Activated CD8-positive, alpha-beta memory T cell treated with anti-CD3 and anti-CD28 coated beads, Interleukin-2, amount 50 U/mL, for 4 hours (primary cell): ENCODE data around the gene CCR6.

Source experiments
- DNase-seq: peaks from one replicate; pipeline ENCODE4 v3.0.0-alpha.2; 2020

The CCR6 gene

DNA sequence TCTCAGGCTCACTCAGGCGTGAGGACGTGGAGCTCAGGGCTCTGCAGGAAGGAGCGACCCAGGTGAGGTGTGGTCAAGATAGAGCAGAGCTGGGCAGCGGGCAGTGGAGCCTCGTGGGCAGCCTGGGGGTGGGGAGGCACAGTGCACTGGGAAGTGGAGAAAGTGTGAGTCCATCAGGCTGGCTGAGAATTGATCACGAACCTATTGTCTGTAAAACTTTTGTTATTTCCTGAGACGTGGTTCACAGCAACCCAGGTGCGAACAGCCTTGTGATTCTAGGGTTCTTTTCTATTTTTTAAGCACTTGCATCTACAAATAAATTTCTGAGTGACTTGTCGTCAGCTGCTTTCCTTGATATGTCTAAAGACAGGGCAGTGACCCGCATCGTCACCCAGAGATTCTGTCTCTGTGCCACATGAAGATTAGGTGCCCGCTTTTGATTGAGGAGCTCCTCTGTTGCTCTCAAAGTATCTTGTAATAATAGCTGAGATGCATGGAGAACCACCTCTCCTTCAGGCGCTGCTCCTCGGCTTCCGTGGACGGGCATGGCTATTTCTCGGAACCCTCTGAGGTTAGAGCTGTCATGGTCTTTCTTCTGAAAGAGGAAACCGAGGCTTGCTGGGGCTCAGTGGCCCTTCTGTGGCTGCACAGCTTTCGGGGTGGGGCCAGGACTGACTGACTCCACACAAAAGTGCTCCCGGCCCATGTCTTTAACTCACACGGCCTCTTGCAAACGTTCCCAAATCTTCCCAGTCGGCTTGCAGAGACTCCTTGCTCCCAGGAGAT lies 662 bp upstream of the CCR6 start:
- DNase-seq: no peak

DNA sequence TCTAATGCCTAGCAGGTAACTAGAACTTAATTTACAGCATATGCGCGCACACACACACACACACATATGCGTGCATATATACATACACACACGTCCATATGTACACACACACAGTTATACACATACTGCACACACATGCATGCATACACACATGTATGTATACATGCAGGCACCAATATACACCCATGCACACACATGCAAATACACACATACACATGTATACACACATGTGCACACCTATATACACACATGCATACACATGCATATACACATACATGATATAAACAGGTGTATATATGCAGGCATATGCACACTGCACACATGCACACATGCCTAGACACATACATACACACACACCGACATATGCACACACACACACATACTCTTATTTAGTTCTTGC lies 1.9 kb downstream of the CCR6 start:
- no peak for DNase-seq

DNA sequence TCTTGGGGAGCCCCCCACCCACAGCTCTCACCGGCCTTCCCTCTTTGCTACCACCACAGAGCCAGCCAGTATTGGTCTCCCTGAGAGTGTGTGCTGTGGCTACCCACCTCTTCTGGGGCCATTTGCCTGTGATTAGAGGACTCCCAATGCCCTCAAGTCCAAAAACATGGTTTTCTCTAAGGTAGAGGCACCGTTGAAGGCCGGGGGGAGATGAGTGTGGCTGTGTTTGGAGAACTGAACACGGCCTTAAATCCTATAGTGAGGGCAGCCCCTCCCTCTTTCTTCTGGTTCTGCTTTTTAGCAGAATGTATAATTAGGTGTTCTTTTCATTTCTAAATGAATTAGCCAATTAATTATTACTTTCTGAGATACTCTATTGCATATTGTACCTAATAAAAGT lies 2.5 kb downstream of the CCR6 start:
- no peak for DNase-seq

DNA sequence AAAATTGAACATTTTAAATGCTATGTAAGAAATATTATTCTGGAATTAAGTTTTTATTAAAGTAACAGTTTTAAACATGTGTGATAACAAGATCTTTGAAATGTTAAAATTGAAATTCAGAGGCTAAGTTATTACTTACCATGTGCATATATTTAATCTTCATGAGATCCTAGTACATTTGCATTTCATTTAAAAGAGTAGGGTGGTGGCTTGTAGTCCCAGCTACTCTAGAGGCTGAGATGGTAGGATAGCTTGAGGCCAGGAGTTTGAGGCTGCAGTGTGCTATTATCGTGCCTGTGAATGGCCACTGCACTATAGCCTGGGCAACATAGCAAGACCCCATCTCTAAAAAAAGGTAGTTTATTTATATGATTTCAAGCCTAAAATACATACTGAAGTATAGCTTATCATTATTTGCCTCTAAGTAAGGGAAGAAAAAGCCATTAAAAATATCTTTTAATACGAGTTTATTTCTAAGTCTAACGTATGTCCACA lies 3.0 kb downstream of the CCR6 start:
- DNase-seq: no peak

DNA sequence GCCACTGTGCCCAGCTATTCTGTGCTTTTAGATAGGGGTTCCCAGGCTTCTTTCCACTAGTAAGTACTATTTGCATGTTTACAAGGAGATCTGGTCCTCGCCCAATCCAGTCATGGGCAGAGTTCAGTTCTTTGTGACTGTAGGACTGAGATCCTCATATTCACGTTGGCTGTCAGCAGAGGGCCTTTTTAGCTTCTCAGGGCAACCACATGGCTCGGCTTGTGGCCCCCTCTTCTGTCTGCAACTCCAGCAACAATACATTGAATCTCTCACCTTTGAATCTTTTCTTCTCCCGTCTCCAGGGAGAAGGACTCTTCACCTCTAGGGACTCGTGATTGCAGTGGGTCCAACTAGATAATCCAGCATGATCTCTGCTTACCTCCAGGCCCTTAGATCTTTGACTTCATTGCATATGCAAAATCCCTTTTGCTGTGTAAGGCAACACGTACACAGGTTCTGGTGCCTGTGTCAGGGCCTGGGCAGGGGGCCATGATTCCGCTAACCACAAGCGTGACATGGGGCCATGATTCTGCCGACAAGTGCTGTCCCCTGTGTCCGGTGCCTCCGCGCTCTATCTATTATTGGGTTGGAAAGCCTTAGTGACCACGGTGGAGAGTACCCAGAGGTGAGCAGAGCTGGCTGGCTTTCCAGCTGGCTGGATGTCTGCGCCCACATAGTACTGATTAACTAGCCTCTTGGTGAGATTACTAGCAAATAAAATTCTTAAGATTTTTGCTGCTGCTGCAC lies 5.1 kb downstream of the CCR6 start:
- no peak for DNase-seq

DNA sequence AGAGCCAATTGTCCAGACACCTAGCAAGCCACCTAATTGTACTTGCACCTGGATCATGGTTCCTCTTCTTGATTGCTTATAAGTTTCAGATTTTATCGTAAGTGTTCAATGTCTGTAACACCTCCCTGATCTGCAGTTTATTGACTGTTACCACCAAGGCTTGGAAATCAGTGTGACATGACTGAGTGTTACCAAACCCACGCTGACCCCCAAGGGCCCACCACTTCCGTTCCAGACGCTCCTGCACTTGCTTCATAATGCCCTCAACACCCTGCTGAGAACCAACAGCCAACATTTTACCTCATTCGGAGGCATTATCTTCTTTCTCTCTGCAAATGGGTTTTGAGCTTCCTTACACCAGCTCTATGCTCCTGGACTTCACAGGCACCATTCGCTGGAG lies 6.3 kb downstream of the CCR6 start:
- no peak for DNase-seq

DNA sequence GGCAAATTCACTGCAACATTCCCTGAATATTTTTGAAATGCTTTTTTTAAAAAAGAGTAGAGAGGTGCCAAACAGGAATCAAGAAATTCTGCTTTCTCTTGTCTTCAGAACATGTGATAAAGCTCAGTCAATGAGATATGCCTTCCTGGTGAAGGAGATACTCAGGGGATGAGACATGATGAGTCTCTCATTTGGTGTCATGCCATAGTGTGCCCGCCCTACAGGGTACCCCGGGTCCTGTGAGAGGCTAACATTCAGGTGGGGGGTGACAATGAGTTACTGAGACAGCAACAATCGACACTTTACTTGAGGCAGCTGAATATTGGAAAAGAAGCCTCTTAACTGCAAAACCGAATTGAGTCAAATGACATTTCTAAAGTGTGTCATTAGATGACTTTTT lies 6.7 kb downstream of the CCR6 start:
- no peak for DNase-seq

DNA sequence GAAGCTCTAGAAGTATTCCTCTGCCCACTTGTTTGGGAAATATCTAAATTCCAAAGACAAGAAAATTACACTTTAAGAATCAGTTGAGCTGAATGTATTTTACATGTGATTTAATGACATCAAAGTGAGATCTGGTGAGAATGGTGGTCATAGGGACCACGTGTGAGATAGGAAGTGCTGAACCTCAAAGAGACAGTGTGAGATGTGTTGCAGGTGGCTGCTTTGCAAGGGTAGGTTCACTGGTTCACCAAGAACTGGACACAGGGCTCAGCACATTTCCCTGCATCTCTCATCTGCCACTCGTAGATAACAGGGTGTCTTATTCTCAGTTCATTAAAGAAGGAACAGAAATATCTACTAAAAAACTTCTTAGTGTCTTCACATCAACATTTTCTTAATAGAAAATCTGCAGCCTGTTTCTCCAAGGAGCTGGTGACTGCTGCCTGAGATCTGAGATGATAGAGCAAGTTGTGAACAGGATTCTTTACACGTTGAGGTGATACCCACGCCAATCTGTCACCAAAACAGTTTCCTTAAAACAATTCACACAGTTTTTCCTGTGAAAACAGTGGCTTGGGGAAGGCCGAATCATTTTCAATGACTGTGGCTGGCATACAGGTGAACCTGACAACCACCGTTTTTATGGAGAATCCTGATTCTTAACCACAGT lies 7.2 kb downstream of the CCR6 start:
- no peak for DNase-seq

DNA sequence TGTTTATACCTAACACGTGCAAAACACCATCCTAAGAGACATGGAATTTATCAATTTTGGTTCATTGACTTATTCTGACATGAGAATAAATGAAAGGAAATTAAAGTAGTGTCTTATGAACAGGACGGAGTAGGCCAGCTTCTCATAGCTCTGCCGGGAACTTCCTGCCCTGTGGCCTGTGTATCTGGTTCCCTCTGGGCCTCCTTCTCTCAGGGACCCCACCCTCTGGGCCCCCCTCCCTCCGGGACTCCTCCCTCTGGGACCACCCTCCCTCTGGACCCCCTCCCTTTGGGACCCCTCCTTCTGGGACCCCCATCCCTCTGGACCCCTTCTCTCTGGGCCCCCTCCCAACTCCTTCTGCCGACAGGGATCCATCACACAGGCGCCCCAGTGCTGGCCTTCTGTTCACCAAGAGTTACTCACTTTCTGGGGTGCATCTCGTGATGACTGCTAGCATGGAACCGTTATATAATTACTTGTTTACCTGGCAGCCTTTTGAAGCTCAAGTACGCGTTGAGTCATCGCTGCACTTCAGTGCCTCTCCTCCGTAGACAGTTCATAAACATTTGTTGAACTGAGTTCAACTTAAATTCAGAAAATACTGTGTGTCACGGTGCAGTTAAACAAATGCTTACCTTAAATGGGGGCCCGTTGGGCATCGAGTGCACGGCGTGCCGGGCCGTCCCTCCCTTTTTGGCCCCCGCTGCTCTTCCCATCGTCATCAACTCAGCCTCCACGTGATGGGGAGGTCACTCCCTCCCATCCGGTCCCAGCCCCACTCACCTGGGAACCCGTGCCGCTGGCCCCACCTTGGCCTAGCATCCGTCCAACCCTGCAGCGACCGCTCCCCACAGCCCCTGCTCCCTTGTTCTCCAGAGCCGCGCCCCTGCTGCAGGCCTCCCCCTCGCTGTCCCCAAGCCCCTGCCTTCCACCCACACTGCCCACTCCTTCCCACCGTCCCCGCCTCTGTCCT lies 8.1 kb downstream of the CCR6 start:
- no peak for DNase-seq

DNA sequence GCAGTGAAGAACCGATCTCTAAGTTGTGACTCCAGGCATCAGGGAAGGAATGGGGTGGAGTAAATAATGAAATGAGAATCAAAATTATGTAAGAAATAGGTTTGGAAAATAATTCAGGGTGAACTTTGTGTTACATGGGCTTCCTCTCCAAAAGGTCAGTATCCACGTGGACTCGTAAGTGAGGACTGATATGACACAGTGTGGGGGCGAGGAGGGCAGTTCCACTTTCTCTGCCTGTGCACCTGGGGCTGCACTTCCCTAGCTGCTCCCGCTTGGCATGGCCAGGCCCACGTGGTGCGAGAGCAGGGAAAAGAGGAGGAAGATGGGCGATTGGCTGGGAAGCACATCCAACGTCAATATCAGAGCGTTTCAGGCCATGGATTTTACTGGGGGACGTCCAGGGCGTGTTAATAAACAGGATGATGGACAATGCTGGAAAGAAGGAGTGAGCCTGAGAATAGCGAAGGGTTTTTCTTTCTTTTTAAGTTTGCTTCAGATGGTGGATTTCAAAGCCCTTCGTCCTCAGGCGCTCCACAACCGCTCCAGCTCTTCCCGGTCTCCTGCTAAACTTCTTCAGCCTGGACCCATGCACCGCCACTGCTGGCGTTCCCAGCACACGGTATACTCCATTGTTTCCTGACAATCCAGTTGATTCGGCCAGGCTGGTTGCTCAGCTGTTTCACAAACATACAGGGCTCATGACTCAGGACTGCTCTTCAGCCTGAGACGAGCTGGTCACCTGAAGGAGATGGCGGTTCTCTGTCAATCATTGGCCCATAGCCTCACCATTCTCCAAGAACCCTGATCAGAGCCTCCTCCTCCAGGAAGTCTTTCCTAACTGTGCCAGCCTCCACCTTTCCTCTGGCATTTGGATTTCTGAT lies 11.8 kb downstream of the CCR6 start:
- DNase-seq: no peak

DNA sequence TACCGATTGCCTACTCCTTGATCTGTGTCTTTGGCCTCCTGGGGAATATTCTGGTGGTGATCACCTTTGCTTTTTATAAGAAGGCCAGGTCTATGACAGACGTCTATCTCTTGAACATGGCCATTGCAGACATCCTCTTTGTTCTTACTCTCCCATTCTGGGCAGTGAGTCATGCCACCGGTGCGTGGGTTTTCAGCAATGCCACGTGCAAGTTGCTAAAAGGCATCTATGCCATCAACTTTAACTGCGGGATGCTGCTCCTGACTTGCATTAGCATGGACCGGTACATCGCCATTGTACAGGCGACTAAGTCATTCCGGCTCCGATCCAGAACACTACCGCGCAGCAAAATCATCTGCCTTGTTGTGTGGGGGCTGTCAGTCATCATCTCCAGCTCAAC lies 13.5 kb downstream of the CCR6 start:
- DNase-seq: no peak

DNA sequence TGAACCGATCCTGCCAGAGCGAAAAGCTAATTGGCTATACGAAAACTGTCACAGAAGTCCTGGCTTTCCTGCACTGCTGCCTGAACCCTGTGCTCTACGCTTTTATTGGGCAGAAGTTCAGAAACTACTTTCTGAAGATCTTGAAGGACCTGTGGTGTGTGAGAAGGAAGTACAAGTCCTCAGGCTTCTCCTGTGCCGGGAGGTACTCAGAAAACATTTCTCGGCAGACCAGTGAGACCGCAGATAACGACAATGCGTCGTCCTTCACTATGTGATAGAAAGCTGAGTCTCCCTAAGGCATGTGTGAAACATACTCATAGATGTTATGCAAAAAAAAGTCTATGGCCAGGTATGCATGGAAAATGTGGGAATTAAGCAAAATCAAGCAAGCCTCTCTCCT lies 14.2 kb downstream of the CCR6 start:
- no peak for DNase-seq

DNA sequence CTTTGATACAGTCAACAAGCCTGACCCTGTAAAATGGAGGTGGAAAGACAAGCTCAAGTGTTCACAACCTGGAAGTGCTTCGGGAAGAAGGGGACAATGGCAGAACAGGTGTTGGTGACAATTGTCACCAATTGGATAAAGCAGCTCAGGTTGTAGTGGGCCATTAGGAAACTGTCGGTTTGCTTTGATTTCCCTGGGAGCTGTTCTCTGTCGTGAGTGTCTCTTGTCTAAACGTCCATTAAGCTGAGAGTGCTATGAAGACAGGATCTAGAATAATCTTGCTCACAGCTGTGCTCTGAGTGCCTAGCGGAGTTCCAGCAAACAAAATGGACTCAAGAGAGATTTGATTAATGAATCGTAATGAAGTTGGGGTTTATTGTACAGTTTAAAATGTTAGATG lies 15.0 kb downstream of the CCR6 start:
- DNase-seq: no peak

DNA sequence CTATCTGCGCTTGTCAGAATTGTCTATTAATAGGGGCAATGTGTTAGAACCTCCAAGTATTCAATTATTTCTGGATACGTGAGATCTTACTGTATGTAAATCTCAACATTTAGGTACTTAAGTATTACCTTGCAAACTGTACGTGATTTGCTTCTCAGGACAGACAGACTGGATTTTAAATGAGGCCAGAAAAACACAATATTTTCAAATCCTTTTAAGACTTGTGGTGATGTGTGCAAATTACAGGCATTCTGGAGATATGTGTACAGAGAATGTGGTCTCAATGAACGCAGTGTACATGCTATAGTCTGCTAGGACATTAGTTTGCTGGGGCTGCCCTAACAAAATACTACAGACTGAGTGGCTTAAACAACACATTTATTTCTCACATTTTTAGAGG lies 16.9 kb downstream of the CCR6 start:
- no peak for DNase-seq

DNA sequence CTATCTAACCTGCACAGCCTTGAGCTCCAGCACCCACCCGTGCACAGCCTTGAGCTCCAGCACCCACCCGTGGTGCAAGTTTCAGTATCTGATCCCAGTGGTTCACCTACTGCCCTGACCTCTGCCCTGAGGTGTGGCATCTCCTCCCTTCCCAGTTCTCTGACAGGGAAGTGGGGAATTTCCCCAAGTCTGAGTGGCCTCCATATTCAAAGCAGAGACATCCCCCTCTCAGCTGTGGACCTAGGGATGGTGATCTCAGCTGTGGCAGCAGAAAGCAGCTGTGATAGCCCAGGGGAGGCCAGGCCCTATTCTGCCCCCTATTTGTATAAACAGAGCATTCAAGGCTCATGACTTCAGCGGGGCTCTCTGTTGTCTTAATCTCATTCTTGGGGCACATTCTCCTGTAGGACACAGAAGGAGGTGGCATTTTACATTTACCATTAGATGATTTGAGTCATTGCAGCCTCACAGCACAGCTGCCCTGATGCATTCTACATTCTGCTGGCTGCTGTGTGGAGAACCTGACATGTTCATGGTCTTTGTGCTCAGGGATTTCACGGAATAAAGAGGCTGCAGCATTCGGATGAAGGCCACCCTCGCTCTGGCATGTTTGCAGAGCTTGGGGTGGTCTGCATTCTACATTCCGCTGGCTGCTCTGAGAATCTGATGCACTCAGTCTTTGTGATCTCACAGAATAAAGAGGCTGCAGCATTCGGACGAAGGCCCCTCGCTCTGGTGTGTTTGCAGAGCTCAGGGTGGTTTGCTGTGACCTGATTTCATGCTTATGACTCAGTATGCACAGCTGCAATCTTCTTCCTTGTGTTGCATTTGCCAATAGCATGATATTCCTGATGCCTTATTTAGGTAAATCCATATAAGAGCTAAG lies 17.9 kb downstream of the CCR6 start:
- DNase-seq: no peak

DNA sequence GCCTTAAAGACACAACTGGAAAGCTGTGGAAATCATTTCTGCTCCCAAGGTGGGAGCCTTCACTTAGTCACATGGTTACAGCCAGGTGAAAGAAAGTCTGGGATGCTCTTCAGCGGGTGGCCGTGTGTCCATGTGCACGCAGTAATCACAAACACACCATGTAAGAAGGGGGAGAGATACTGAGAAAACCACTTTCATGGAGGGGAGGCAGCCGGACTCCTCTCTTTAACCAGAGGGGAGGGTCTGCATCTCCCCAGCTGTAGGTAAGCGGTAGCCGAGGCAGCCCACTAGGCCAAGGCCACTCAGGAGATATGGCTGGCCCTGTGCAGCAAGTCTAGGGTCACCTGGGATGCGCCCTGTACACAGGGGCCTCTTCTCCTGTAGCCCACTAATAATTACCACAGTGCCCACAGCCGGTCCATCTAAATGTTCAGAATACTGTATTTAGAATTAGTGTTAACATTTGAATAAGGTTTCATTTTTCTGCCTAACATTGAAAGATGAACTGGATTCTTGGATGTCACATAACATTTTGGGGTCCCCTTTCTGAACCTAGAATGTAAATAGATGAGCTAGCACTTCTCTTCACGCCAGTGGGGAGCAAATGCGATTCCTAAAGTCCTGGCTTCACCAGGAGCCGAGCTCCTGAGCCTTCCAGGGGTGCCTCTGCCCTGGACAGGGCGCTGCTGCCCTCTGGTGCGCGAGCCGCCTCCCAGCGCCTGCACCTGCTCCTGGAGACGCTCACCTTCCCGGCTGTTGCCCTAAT lies 19.0 kb downstream of the CCR6 start:
- peak; percentile 44 for DNase-seq

DNA sequence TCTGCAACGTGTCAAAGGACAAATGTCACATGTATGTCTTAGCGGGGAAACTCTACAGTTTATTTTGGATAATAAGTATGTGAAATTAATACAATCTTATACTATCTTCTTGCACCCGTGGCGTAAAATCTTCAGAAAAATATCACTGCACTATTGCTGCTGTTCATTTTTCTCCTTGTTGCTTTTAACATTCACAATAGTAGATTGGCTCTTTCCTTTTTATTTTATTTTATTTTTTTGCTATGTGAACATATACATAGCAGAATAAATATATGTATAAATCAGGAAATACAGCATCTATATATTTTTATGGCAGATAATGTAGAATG lies 19.5 kb downstream of the CCR6 start:
- no peak for DNase-seq

DNA sequence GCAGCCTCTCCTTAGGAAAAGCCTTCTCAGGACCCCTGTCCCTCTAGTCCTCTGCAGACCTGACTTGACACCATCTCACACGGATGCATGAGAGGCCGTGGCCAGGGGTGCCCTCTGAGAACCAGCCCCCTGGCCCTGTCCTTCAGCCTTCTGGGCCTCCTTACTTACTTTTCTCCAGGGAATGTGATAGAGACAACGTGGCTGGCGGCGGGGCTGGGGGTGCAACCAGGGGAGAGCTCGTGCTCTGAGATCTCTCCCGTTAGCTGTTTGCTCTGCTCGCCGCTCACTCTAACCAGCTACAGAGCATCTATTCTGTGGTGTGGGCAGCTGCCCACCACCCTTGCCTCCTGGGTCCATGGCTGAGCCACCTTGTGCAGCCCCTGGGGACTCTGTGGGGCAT lies 20.1 kb downstream of the CCR6 start:
- no peak for DNase-seq

DNA sequence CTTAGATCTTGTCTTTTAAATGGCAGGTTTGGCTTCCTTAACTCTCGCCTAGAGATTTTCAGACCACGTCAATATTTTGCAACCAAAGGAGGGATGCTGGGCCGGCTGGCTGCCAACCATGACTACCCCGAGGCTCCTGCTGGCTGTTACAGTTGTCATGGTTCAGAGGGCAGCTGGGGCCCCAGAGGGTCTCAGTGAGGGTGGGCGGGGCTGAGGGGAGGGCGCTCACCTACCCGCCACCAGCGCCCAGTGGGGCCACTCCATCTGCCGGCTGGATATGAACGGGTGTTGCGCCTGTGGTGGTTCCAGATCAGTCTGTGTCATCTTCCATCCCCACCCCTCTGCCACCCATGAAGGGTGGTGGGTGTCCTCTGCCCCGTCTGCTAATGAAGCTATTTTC lies 22.6 kb downstream of the CCR6 start:
- no peak for DNase-seq

DNA sequence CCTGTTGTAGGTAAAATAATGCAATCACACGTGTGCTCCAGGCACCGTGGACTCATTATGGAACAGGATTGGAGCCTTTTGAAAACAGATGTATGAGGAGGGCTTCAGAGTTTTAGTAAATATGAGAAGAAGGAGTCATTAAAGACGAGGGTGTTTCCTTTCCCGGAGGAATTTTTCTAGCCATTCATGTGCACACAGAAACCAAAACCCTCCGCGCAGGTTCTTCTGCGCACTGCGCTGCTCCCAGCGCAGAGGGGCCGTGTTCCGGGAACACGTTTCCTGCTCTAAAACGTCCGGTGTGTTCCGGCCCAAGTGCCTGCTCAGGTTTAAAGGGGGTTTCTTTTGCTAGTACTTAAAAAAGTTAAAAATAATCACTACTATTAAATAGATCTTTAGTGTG lies 23.2 kb downstream of the CCR6 start:
- no peak for DNase-seq
